ENCODE results near the gene PRRC2C. TPM values are rescaled to one million over a fixed set of nuclear protein-coding genes. Genes with fewer than 3 reads are reported as not detected.

PRRC2C gene
- total and polyA plus RNA-seq, 2 of the 4 experiments (the other 2 are of a cell fraction), result 54.0 to 58.3 TPM

- H3K4ac ChIP-seq (ENCODE audit: low read depth, low read length), result peak overlapping the region; percentile 82
- H4K20me1 ChIP-seq (ENCODE audit: insufficient read depth, low read length), result peaks cover 45% of the 10 kb centered on the region
- peak overlapping the region; percentile 75 for H2BK5ac ChIP-seq (ENCODE audit: low read depth, low read length, poor library complexity, severe bottlenecking)
- H2AK5ac ChIP-seq (ENCODE audit: low read depth, low read length), result peak overlapping the region; percentile 91
- peak overlapping the region; percentile 90; the same call in 1 of the 2 replicates for H3K56ac ChIP-seq (ENCODE audit: extremely low read depth, insufficient read depth, low read length)
- no peaks in the 10 kb centered on the region for H3K27me3 ChIP-seq (ENCODE audit: control insufficient read depth, insufficient read depth, low read length)
- peak overlapping the region; percentile 44; the same call in 1 of the 2 replicates for H3K18ac ChIP-seq (ENCODE audit: low read depth, low read length)
- H3K23ac ChIP-seq (ENCODE audit: low read depth, low read length), result peak overlapping the region; percentile 66
- H2BK15ac ChIP-seq (ENCODE audit: low read depth, low read length), result no peak overlapping the region
- H3K27ac ChIP-seq (ENCODE audit: insufficient read depth, low read length), result peak overlapping the region; percentile 91
- H3K79me1 ChIP-seq (ENCODE audit: low read depth in 1 of 2, low read length in 2 of 2), result peaks cover 0 to 7% of the 10 kb centered on the region in 2 experiments; a peak in 1 of 4 replicates
- dilution Hi-C loops (cut with HindIII; ENCODE audit: low sequenced_read_pairs, unreplicated experiment), result no loop called here
- H3K4me1 ChIP-seq (ENCODE audit: control insufficient read depth, insufficient read depth, low read length), result peaks cover 2% of the 10 kb centered on the region; the same call in 1 of the 2 replicates
- in situ Hi-C loops (cut with MboI; ENCODE audit: low sequenced_read_pairs), result no loop called here
- H3K9me1 ChIP-seq (ENCODE audit: insufficient read depth, low read length), result peaks cover under 1% of the 10 kb centered on the region; the same call in 1 of the 2 replicates
- WGBS, 2 experiments (ENCODE audit: extremely low coverage in 2 of 2, insufficient read length in 1 of 2), result no CpG with 5 or more reads among the region's 17 CpGs
- peak overlapping the region; percentile 73 for H3K4me2 ChIP-seq (ENCODE audit: low read depth, low read length)
- H4K91ac ChIP-seq (ENCODE audit: insufficient read depth, low read depth, low read length), result peak overlapping the region; percentile 53
- POLR2A ChIA-PET (ENCODE audit: unreplicated experiment), result interaction anchor here (0.6 kb wide), 1 partner anchor 46 kb away, joined by 3 read pairs; no protein-coding TSS in a partner anchor
- peak overlapping the region; percentile 74 for H3K14ac ChIP-seq (replicated peaks; ENCODE audit: low read depth, low read length)
- peak overlapping the region; percentile 87 for H3K4me3 ChIP-seq (ENCODE audit: insufficient read depth, low read depth, low read length)
- TF ChIP-seq MAZ (IDR thresholded peaks at IDR 0.05; ENCODE audit: borderline replicate concordance, low read depth, low read length) (no peak), RAD21 (IDR thresholded peaks at IDR 0.05; ENCODE audit: low read length) (no peak), POLR2A (IDR thresholded peaks at IDR 0.05; ENCODE audit: low read depth, low read length) (peak; percentile 6; the same call in 1 of the 2 replicates), RFX5 (IDR thresholded peaks at IDR 0.05; ENCODE audit: low read depth, low read length) (no peak)
- DNase-seq (peak; percentile 81), ATAC-seq (ENCODE audit: low read depth) (peak; percentile 62)
- intact Hi-C loops (cut with micrococcal nuclease), result loop anchor here (2.0 to 10.0 kb wide), 3 partner anchors 171 to 496 kb away; partner anchors contain the start of genes FMO1 and FMO4
- H2BK120ac ChIP-seq (ENCODE audit: low read depth, low read length), result no peak overlapping the region
- BruUV-seq (replicated peaks), result no TSS peak
- H2AFZ ChIP-seq (replicated peaks; ENCODE audit: low read length, poor library complexity), result peak overlapping the region; percentile 90
- peak overlapping the region; percentile 91 for H3K9ac ChIP-seq (ENCODE audit: low read depth, low read length)
- CTCF ChIA-PET, result interaction anchor here (0.6 to 1.8 kb wide), 7 partner anchors 8 to 88 kb away, joined by 3 to 6 read pairs (median 3); no protein-coding TSS in a partner anchor
- peak overlapping the region; percentile 12 to 87; a peak in 2 of 4 replicates for H4K8ac ChIP-seq (ENCODE audit: low read depth in 2 of 2, low read length in 2 of 2)
- no peaks in the 10 kb centered on the region; the same call in 1 of the 2 replicates for H3K36me3 ChIP-seq (ENCODE audit: control insufficient read depth, insufficient read depth, low read length)
- no peak overlapping the region; the same call in 1 of the 2 replicates for H4K5ac ChIP-seq (ENCODE audit: low read depth, low read length)
- H3K9me3 ChIP-seq (ENCODE audit: control insufficient read depth, insufficient read depth, low read length), result no peaks in the 10 kb centered on the region
- no peak overlapping the region for H2BK20ac ChIP-seq (ENCODE audit: low read depth, low read length)
- peak overlapping the region; percentile 98 for H2AK9ac ChIP-seq (replicated peaks; ENCODE audit: low read depth, low read length, poor library complexity)
These were observed 754 bp downstream of the PRRC2C start for GRCh38 chr1:171486048-171486519.

Measured in IMR-90 (cell line).